HUES64 (cell line): Measurements from ENCODE around the gene UNC5C.

ENCODE experiments used
- H3K27ac ChIP-seq: 2 replicates; pipeline ENCODE4 v1.7.0; 2013; ENCODE audit warnings: low read depth, low read length, inconsistent platforms
- H3K27me3 ChIP-seq: 2 replicates; pipeline ENCODE4 v1.6.1; 2013; ENCODE audit warnings: mild to moderate bottlenecking, low read length; ENCODE audit not compliant: insufficient read depth
- H3K36me3 ChIP-seq: 2 replicates; pipeline ENCODE4 v1.6.1; 2013; ENCODE audit warnings: mild to moderate bottlenecking, low read length; ENCODE audit not compliant: insufficient read depth
- H3K4me1 ChIP-seq: 2 replicates; pipeline ENCODE4 v1.6.1; 2013; ENCODE audit warnings: mild to moderate bottlenecking, low read length, moderate library complexity; ENCODE audit not compliant: insufficient read depth
- H3K4me3 ChIP-seq: 2 replicates; pipeline ENCODE4 v1.5.1; 2013; ENCODE audit warnings: mild to moderate bottlenecking, low read length, moderate library complexity
- H3K9ac ChIP-seq: 2 replicates; pipeline ENCODE4 v1.6.1; 2013; ENCODE audit warnings: mild to moderate bottlenecking, low read depth, low read length
- H3K9me3 ChIP-seq: 2 replicates; pipeline ENCODE4 v1.6.1; 2013; ENCODE audit warnings: low read depth, low read length; ENCODE audit not compliant: insufficient read depth
- WGBS: fragments of 150-250, 120-280 bp; methylation state at CpG from one replicate; pipeline ENCODE4 v1.1.7; 2013; ENCODE audit warnings: missing lambda C conversion rate; 5-methylcytosine and 5-hydroxymethylcytosine counted together

UNC5C gene

GRCh38 chr4:95319169-95319568, 229.6 kb downstream of the UNC5C start:
- Histone ChIP-seq H3K27me3 (no peaks in the 10 kb centered on the region), H3K36me3 (no peaks in the 10 kb centered on the region), H3K9me3 (no peaks in the 10 kb centered on the region), H3K4me1 (peaks cover 6% of the 10 kb centered on the region; the same call in 1 of the 2 replicates), H3K27ac (no peak overlapping the region), H3K9ac (no peak overlapping the region), H3K4me3 (no peak overlapping the region)
- 98% methylated on average over 3 of the region's 3 CpGs for WGBS

- peaks cover 6% of the 10 kb centered on the region; the same call in 1 of the 2 replicates for H3K4me1 ChIP-seq
- no peak overlapping the region for H3K9ac ChIP-seq
- H3K27ac ChIP-seq, result no peak overlapping the region
- no peaks in the 10 kb centered on the region for H3K36me3 ChIP-seq
- no peak overlapping the region for H3K4me3 ChIP-seq
- 90% methylated on average over 1 of the region's 1 CpG for WGBS
- H3K27me3 ChIP-seq, result no peaks in the 10 kb centered on the region
- no peaks in the 10 kb centered on the region for H3K9me3 ChIP-seq
These were observed 230.3 kb downstream of the UNC5C start for GRCh38 chr4:95318483-95318882.

GRCh38 chr4:95318044-95318443, 230.7 kb downstream of the UNC5C start:
- H3K27ac ChIP-seq, result no peak overlapping the region
- H3K4me1 ChIP-seq, result peaks cover 6% of the 10 kb centered on the region; the same call in 1 of the 2 replicates
- no peak overlapping the region for H3K4me3 ChIP-seq
- no peak overlapping the region for H3K9ac ChIP-seq
- no peaks in the 10 kb centered on the region for H3K27me3 ChIP-seq
- WGBS, result 94% methylated on average over 3 of the region's 3 CpGs
- H3K36me3 ChIP-seq, result no peaks in the 10 kb centered on the region
- no peaks in the 10 kb centered on the region for H3K9me3 ChIP-seq

GRCh38 chr4:95317085-95317793, 231.5 kb downstream of the UNC5C start:
- H3K27me3 ChIP-seq, result no peaks in the 10 kb centered on the region
- no peak overlapping the region for H3K27ac ChIP-seq
- no peak overlapping the region for H3K4me3 ChIP-seq
- WGBS, result 86% methylated on average over 10 of the region's 10 CpGs
- no peaks in the 10 kb centered on the region for H3K9me3 ChIP-seq
- H3K36me3 ChIP-seq, result no peaks in the 10 kb centered on the region
- H3K9ac ChIP-seq, result no peak overlapping the region
- peaks cover 6% of the 10 kb centered on the region; the same call in 1 of the 2 replicates for H3K4me1 ChIP-seq

GRCh38 chr4:95314573-95314972, 234.2 kb downstream of the UNC5C start:
- Histone ChIP-seq H3K36me3 (no peaks in the 10 kb centered on the region), H3K4me1 (peaks cover 6% of the 10 kb centered on the region; the same call in 1 of the 2 replicates), H3K27me3 (no peaks in the 10 kb centered on the region), H3K4me3 (no peak overlapping the region), H3K9me3 (no peaks in the 10 kb centered on the region), H3K27ac (no peak overlapping the region), H3K9ac (no peak overlapping the region)
- WGBS, result no CpG with 5 or more reads among the region's 1 CpG

- H3K27ac ChIP-seq, result 0 out of 2 replicates have a peak overlapping the region, but pooled peaks have one; percentile 9
- no peak overlapping the region for H3K9ac ChIP-seq
- peaks cover 15% of the 10 kb centered on the region for H3K4me1 ChIP-seq
- no peaks in the 10 kb centered on the region for H3K27me3 ChIP-seq
- no peaks in the 10 kb centered on the region for H3K36me3 ChIP-seq
- no peak overlapping the region for H3K4me3 ChIP-seq
- no peaks in the 10 kb centered on the region for H3K9me3 ChIP-seq
- WGBS, result 100% methylated on average over 1 of the region's 1 CpG
These were observed 243.9 kb downstream of the UNC5C start for GRCh38 chr4:95304898-95305297.

GRCh38 chr4:95300304-95300703, 248.5 kb downstream of the UNC5C start:
- no peaks in the 10 kb centered on the region for H3K27me3 ChIP-seq
- no peaks in the 10 kb centered on the region for H3K36me3 ChIP-seq
- H3K4me3 ChIP-seq, result no peak overlapping the region
- 0 out of 2 replicates have a peak, but pooled peaks cover 3% of the 10 kb centered on the region for H3K9me3 ChIP-seq
- H3K9ac ChIP-seq, result no peak overlapping the region
- H3K4me1 ChIP-seq, result peaks cover 11% of the 10 kb centered on the region
- whole genome bisulfite sequencing, result 92% methylated on average over 1 of the region's 1 CpG
- H3K27ac ChIP-seq, result no peak overlapping the region

GRCh38 chr4:95296052-95296451, 252.7 kb downstream of the UNC5C start:
- 100% methylated on average over 2 of the region's 2 CpGs for WGBS
- Histone ChIP-seq H3K36me3 (no peaks in the 10 kb centered on the region), H3K9ac (no peak overlapping the region), H3K4me3 (no peak overlapping the region), H3K27ac (no peak overlapping the region), H3K27me3 (no peaks in the 10 kb centered on the region), H3K4me1 (no peaks in the 10 kb centered on the region), H3K9me3 (0 out of 2 replicates have a peak, but pooled peaks cover 3% of the 10 kb centered on the region)

- Histone ChIP-seq H3K27me3 (no peaks in the 10 kb centered on the region), H3K9ac (no peak overlapping the region), H3K4me3 (no peak overlapping the region), H3K36me3 (no peaks in the 10 kb centered on the region), H3K4me1 (no peaks in the 10 kb centered on the region), H3K27ac (no peak overlapping the region), H3K9me3 (0 out of 2 replicates have a peak, but pooled peaks cover 3% of the 10 kb centered on the region)
- no CpG with 5 or more reads among the region's 1 CpG for WGBS
These were observed 253.6 kb downstream of the UNC5C start for GRCh38 chr4:95295157-95295556.

GRCh38 chr4:95294321-95294720, 254.5 kb downstream of the UNC5C start:
- no peak overlapping the region for H3K9ac ChIP-seq
- H3K4me3 ChIP-seq, result no peak overlapping the region
- 0 out of 2 replicates have a peak, but pooled peaks cover 3% of the 10 kb centered on the region for H3K9me3 ChIP-seq
- H3K27me3 ChIP-seq, result no peaks in the 10 kb centered on the region
- H3K27ac ChIP-seq, result no peak overlapping the region
- WGBS, result 95% methylated on average over 4 of the region's 4 CpGs
- no peaks in the 10 kb centered on the region for H3K4me1 ChIP-seq
- H3K36me3 ChIP-seq, result no peaks in the 10 kb centered on the region

- H3K27ac ChIP-seq, result no peak overlapping the region
- 100% methylated on average over 1 of the region's 1 CpG for WGBS
- H3K9me3 ChIP-seq, result peaks cover 6% of the 10 kb centered on the region
- H3K4me3 ChIP-seq, result no peak overlapping the region
- no peaks in the 10 kb centered on the region for H3K4me1 ChIP-seq
- H3K27me3 ChIP-seq, result no peaks in the 10 kb centered on the region
- H3K9ac ChIP-seq, result no peak overlapping the region
- H3K36me3 ChIP-seq, result no peaks in the 10 kb centered on the region
These were observed 255.8 kb downstream of the UNC5C start for GRCh38 chr4:95293014-95293413.
